ENCODE measurements around the gene ANKRD63.

GRCh38 chr15:40300771-40301170, 17.9 kb upstream of the ANKRD63 start:
- TF ChIP-seq CTCF (IDR thresholded peaks at IDR 0.05; ENCODE audit: borderline replicate concordance, extremely low read depth, low read length, poor library complexity, severe bottlenecking) = no peak
- TF ChIP-seq EZH2 (IDR thresholded peaks at IDR 0.05; ENCODE audit: borderline replicate concordance, low read depth, low read length, severe bottlenecking) = no peak
